KMS-11 (cell line): Measurements from ENCODE around the gene AP1AR.

Experiments
- H2AFZ ChIP-seq: fragments of 200-600 bp; sonication (generic); 2 replicates; pipeline ENCODE4 v1.6.1; 2016; ENCODE audit warnings: antibody characterized with exemption, mixed run types, low read depth
- H3K27ac ChIP-seq: fragments of 200-600 bp; sonication (generic); 2 replicates; pipeline ENCODE4 v1.6.1; 2016; ENCODE audit warnings: mild to moderate bottlenecking, mixed run types
- H3K27me3 ChIP-seq: fragments of 200-600 bp; sonication (generic); 2 replicates; pipeline ENCODE4 v1.6.1; 2017; ENCODE audit warnings: mild to moderate bottlenecking, low read depth, mixed run types, moderate library complexity; ENCODE audit not compliant: insufficient read depth
- H3K36me3 ChIP-seq: fragments of 200-600 bp; sonication (generic); 2 replicates; pipeline ENCODE4 v1.6.1; 2017; ENCODE audit warnings: mild to moderate bottlenecking, mixed run types; ENCODE audit not compliant: insufficient read depth
- H3K4me1 ChIP-seq: fragments of 200-600 bp; sonication (generic); 2 replicates; pipeline ENCODE4 v1.6.1; 2016; ENCODE audit warnings: mild to moderate bottlenecking, low read depth, mixed run types; ENCODE audit not compliant: poor library complexity, severe bottlenecking
- H3K4me2 ChIP-seq: fragments of 200-600 bp; sonication (generic); 2 replicates; pipeline ENCODE4 v1.7.0; 2016; ENCODE audit warnings: mild to moderate bottlenecking, mixed run types
- H3K4me3 ChIP-seq: fragments of 200-600 bp; sonication (generic); IDR thresholded peaks from 2 replicates; pipeline ENCODE4 v1.6.1; 2017; ENCODE audit warnings: low read depth, low read length, mixed read lengths; ENCODE audit not compliant: insufficient read depth
- H3K79me2 ChIP-seq: fragments of 200-600 bp; sonication (generic); 2 replicates; pipeline ENCODE4 v1.6.1; 2016; ENCODE audit warnings: low read depth, mixed run types; ENCODE audit not compliant: insufficient read depth
- H3K9ac ChIP-seq: fragments of 200-600 bp; sonication (generic); 2 replicates; pipeline ENCODE4 v1.6.1; 2016; ENCODE audit warnings: mild to moderate bottlenecking, mixed run types
- H4K20me1 ChIP-seq: fragments of 200-600 bp; sonication (generic); 2 replicates; pipeline ENCODE4 v1.6.1; 2016; ENCODE audit warnings: mild to moderate bottlenecking, mixed run types; ENCODE audit not compliant: insufficient read depth
- CTCF ChIP-seq: fragments of 200-600 bp; sonication (generic); conservative IDR thresholded peaks from 2 replicates; pipeline ENCODE4 v1.6.1; 2017; ENCODE audit warnings: low read depth, mild to moderate bottlenecking, antibody characterized with exemption, low read length, moderate library complexity, mixed read lengths

Gene AP1AR

GRCh38 chr4:112277220-112277619, 45.6 kb downstream of the AP1AR start:
- H3K4me1 ChIP-seq, result peaks cover 84% of the 10 kb centered on the region
- H3K4me2 ChIP-seq, result no peak overlapping the region
- no peak overlapping the region for H2AFZ ChIP-seq
- H3K27ac ChIP-seq, result no peak overlapping the region
- no peak overlapping the region for H3K9ac ChIP-seq
- H3K79me2 ChIP-seq, result peaks cover 76% of the 10 kb centered on the region
- no peak for TF ChIP-seq CTCF
- peaks cover 7% of the 10 kb centered on the region; the same call in 1 of the 2 replicates for H4K20me1 ChIP-seq
- peaks cover 10% of the 10 kb centered on the region; the same call in 1 of the 2 replicates for H3K36me3 ChIP-seq
- H3K4me3 ChIP-seq, result no peak overlapping the region
- no peaks in the 10 kb centered on the region for H3K27me3 ChIP-seq

- Histone ChIP-seq H3K9ac (no peak overlapping the region), H3K4me2 (peak overlapping the region; percentile 84), H4K20me1 (peaks cover 7% of the 10 kb centered on the region; the same call in 1 of the 2 replicates), H3K79me2 (peaks cover 82% of the 10 kb centered on the region), H3K27me3 (no peaks in the 10 kb centered on the region), H3K4me3 (no peak overlapping the region), H3K4me1 (peaks cover 88% of the 10 kb centered on the region), H3K36me3 (peaks cover 10% of the 10 kb centered on the region; the same call in 1 of the 2 replicates), H3K27ac (no peak overlapping the region), H2AFZ (no peak overlapping the region)
- no peak for TF ChIP-seq CTCF
Observed at GRCh38 chr4:112277705-112278448, 46.3 kb downstream of the AP1AR start.

- H4K20me1 ChIP-seq, result peaks cover 11% of the 10 kb centered on the region; the same call in 1 of the 2 replicates
- peak overlapping the region; percentile 32; the same call in 1 of the 2 replicates for H3K9ac ChIP-seq
Observed at GRCh38 chr4:112279025-112279881, 47.7 kb downstream of the AP1AR start.

More at GRCh38 chr4:112279025-112279881, 47.7 kb downstream of the AP1AR start:
- no peak overlapping the region for H2AFZ ChIP-seq
- H3K4me2 ChIP-seq, result peak overlapping the region; percentile 84
- peaks cover 10% of the 10 kb centered on the region; the same call in 1 of the 2 replicates for H3K36me3 ChIP-seq
- H3K27me3 ChIP-seq, result no peaks in the 10 kb centered on the region
- H3K4me3 ChIP-seq, result no peak overlapping the region
- no peak for TF ChIP-seq CTCF
- peaks cover 93% of the 10 kb centered on the region for H3K4me1 ChIP-seq
- peaks cover 96% of the 10 kb centered on the region for H3K79me2 ChIP-seq
- H3K27ac ChIP-seq, result peak overlapping the region; percentile 65
